H9 (cell line): Measurements from ENCODE around the gene KIRREL3. TPM values are rescaled to one million over a fixed set of nuclear protein-coding genes. Genes with fewer than 3 reads are reported as not detected.

ENCODE experiments used
- DNase-seq: peaks from one replicate; pipeline ENCODE4 v3.0.0-alpha.2; 2017
- H2AFZ ChIP-seq: one replicate; pipeline ENCODE4 v1.6.1; 2013; ENCODE audit warnings: mild to moderate bottlenecking, low read length, control low read depth, moderate library complexity
- H2AK5ac ChIP-seq: 2 replicates; pipeline ENCODE4 v1.6.1; 2013; ENCODE audit warnings: low read length, control low read depth, mixed read lengths; ENCODE audit not compliant: insufficient read length
- H2BK120ac ChIP-seq: one replicate; pipeline ENCODE4 v1.6.1; 2013; ENCODE audit warnings: low read depth, mild to moderate bottlenecking, low read length, control low read depth, inconsistent platforms; ENCODE audit not compliant: poor library complexity, severe bottlenecking
- H2BK12ac ChIP-seq: 2 replicates; pipeline ENCODE4 v1.6.1; 2013; ENCODE audit warnings: low read length, control low read depth, mixed read lengths, low read depth; ENCODE audit not compliant: insufficient read length
- H2BK15ac ChIP-seq: 2 replicates; pipeline ENCODE4 v1.6.1; 2013; ENCODE audit warnings: low read depth, low read length, control low read depth
- H2BK20ac ChIP-seq: one replicate; pipeline ENCODE4 v1.6.1; 2013; ENCODE audit warnings: low read depth, mild to moderate bottlenecking, low read length, control low read depth, inconsistent platforms; ENCODE audit not compliant: poor library complexity, severe bottlenecking
- H2BK5ac ChIP-seq: 2 replicates; pipeline ENCODE4 v1.6.1; 2013; ENCODE audit warnings: low read length, control low read depth, mixed read lengths; ENCODE audit not compliant: insufficient read length
- H3K14ac ChIP-seq: 2 replicates; pipeline ENCODE4 v1.6.1; 2013; ENCODE audit warnings: low read length, control low read depth; ENCODE audit not compliant: insufficient read depth
- H3K18ac ChIP-seq: 2 replicates; pipeline ENCODE4 v1.6.1; 2013; ENCODE audit warnings: low read depth, mild to moderate bottlenecking, mixed read lengths, low read length, control low read depth; ENCODE audit not compliant: insufficient read length
- H3K23ac ChIP-seq: 2 replicates; pipeline ENCODE4 v1.6.1; 2013; ENCODE audit warnings: low read length, control low read depth, mixed read lengths, low read depth; ENCODE audit not compliant: insufficient read length
- H3K23me2 ChIP-seq: 2 replicates; pipeline ENCODE4 v1.6.1; 2013; ENCODE audit warnings: low read depth, mild to moderate bottlenecking, mixed read lengths, low read length, control low read depth; ENCODE audit not compliant: insufficient read length, poor library complexity, severe bottlenecking
- H3K27ac ChIP-seq: 2 replicates; pipeline ENCODE4 v1.5.1; 2013; ENCODE audit warnings: low read length, control low read depth, mixed read lengths, low read depth; ENCODE audit not compliant: insufficient read length
- H3K27me3 ChIP-seq: 2 replicates; pipeline ENCODE4 v1.6.1; 2013; ENCODE audit warnings: low read length, control low read depth, inconsistent platforms; ENCODE audit not compliant: insufficient read depth
- H3K4ac ChIP-seq: 2 replicates; pipeline ENCODE4 v1.6.1; 2013; ENCODE audit warnings: low read depth, mild to moderate bottlenecking, control low read depth, inconsistent platforms, low read length, moderate library complexity
- H3K4me1 ChIP-seq: 2 replicates; pipeline ENCODE4 v1.6.1; 2013; ENCODE audit warnings: low read length, control low read depth, inconsistent platforms; ENCODE audit not compliant: insufficient read depth
- H3K4me2 ChIP-seq: 2 replicates; pipeline ENCODE4 v1.6.1; 2013; ENCODE audit warnings: low read length, control low read depth, mixed read lengths; ENCODE audit not compliant: insufficient read length, insufficient read depth
- H3K56ac ChIP-seq: 2 replicates; pipeline ENCODE4 v1.6.1; 2013; ENCODE audit warnings: low read depth, mild to moderate bottlenecking, mixed read lengths, low read length, control low read depth; ENCODE audit not compliant: insufficient read length
- H3K79me1 ChIP-seq: 2 replicates; pipeline ENCODE4 v1.6.1; 2013; ENCODE audit warnings: low read depth, mild to moderate bottlenecking, moderate library complexity, low read length, control low read depth, inconsistent platforms; ENCODE audit not compliant: insufficient read depth, poor library complexity, severe bottlenecking
- H3K79me2 ChIP-seq: 2 replicates; pipeline ENCODE4 v1.6.1; 2013; ENCODE audit warnings: low read length, control low read depth, inconsistent platforms; ENCODE audit not compliant: insufficient read depth
- H3K9ac ChIP-seq: 2 replicates; pipeline ENCODE4 v1.6.1; 2013; ENCODE audit warnings: low read length, control low read depth, mixed read lengths; ENCODE audit not compliant: insufficient read length; ENCODE audit errors: extremely low read depth
- H3K9me3 ChIP-seq: one replicate; pipeline ENCODE4 v1.6.1; 2013; ENCODE audit warnings: low read depth, low read length, inconsistent platforms; ENCODE audit not compliant: control insufficient read depth
- H3T11ph ChIP-seq: one replicate; pipeline ENCODE4 v1.6.1; 2013; ENCODE audit warnings: mild to moderate bottlenecking, low read length, control low read depth, inconsistent platforms
- H4K20me1 ChIP-seq: one replicate; pipeline ENCODE4 v1.6.1; 2013; ENCODE audit not compliant: control insufficient read depth, insufficient read length, insufficient read depth
- H4K5ac ChIP-seq: 2 replicates; pipeline ENCODE4 v1.6.1; 2013; ENCODE audit warnings: low read depth, mild to moderate bottlenecking, mixed read lengths, low read length, control low read depth; ENCODE audit not compliant: insufficient read length
- H4K8ac ChIP-seq: replicated peaks from 2 replicates; pipeline ENCODE4 v1.6.1; 2013; ENCODE audit warnings: low read length, control low read depth, mixed read lengths, low read depth; ENCODE audit not compliant: insufficient read length
- H4K91ac ChIP-seq: 2 replicates; pipeline ENCODE4 v1.6.1; 2013; ENCODE audit warnings: low read depth, mild to moderate bottlenecking, moderate library complexity, mixed read lengths, low read length, control low read depth; ENCODE audit not compliant: insufficient read length
- H3K27ac Mint-ChIP-seq, 3 experiments: 2 replicates in 2 of 3; 3 replicates in 1 of 3; pipeline ENCODE4 v1.8.0; 2020 to 2021; ENCODE audit warnings: mixed read lengths in 3 of 3, mild to moderate bottlenecking in 1 of 3, moderate library complexity in 1 of 3
- H3K27me3 Mint-ChIP-seq: 2 replicates; pipeline ENCODE4 v1.8.0; 2021; ENCODE audit warnings: low read depth, mild to moderate bottlenecking, moderate library complexity, mixed read lengths
- H3K36me3 Mint-ChIP-seq, 3 experiments: 2 replicates in 2 of 3; 3 replicates in 1 of 3; pipeline ENCODE4 v1.8.0; 2020 to 2021; ENCODE audit warnings: low read depth in 3 of 3, mixed read lengths in 3 of 3; ENCODE audit not compliant: insufficient read depth in 1 of 3
- H3K4me1 Mint-ChIP-seq, 2 experiments: 2 replicates each; pipeline ENCODE4 v1.8.0; 2020; ENCODE audit warnings: mixed read lengths in 2 of 2
- H3K4me3 Mint-ChIP-seq, 2 experiments: 2 replicates in 1 of 2; 3 replicates in 1 of 2; pipeline ENCODE4 v1.8.0; 2020 to 2021; ENCODE audit warnings: mild to moderate bottlenecking in 2 of 2, mixed read lengths in 2 of 2, moderate library complexity in 1 of 2
- H3K9me3 Mint-ChIP-seq, 2 experiments: 2 replicates in 1 of 2; 3 replicates in 1 of 2; pipeline ENCODE4 v1.8.0; 2020; ENCODE audit warnings: mild to moderate bottlenecking in 2 of 2, mixed read lengths in 2 of 2, moderate library complexity in 1 of 2
- total RNA-seq: library from RNA; stranded (reverse); gene quantifications from 2 replicates; pipeline ENCODE4 v1.2.1, GENCODE V29; 2021
- TF ChIP-seq, protein P1 (sequence below): fragments of 200-600 bp; sonication (generic); conservative IDR thresholded peaks from 3 replicates; pipeline ENCODE4 v1.8.0; 2021; ENCODE audit warnings: antibody characterized with exemption, mild to moderate bottlenecking

The KIRREL3 gene
- total RNA-seq, 1 experiment from 2014 or later, result 0.17 TPM

DNA sequence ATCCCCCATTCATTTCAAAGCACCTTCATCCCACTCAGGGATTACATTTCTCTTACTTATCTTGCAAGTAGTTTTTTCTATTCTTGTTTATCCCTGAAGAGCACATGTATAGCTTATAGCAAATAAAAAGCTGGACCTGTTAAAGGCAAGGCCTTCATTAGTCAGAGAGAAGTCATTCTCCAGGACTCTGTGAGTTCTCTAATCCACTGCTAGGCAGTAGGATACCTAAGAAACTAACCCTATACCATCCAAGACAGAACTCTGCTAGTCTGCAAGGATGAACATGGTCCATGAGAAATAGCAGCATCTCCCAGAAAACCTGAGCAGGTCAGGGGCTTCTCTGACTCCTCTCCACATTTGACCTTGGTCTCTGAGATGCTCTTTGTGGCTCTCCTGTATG is 104.5 kb downstream of the KIRREL3 start:
- Histone ChIP-seq H3K9me3 (no peaks in the 10 kb centered on the region), H2BK12ac (no peak overlapping the region), H3T11ph (no peak overlapping the region), H2BK20ac (no peak overlapping the region), H4K20me1 (no peaks in the 10 kb centered on the region), H3K9ac (no peak overlapping the region), H3K18ac (no peak overlapping the region), H2AFZ (no peak overlapping the region), H2BK5ac (no peak overlapping the region), H2BK120ac (no peak overlapping the region), H3K4me1 (peaks cover 11% of the 10 kb centered on the region; the same call in 1 of the 2 replicates), H2AK5ac (no peak overlapping the region), H3K79me1 (no peaks in the 10 kb centered on the region), H3K4me2 (no peak overlapping the region), H3K56ac (no peak overlapping the region), H3K79me2 (no peaks in the 10 kb centered on the region), H2BK15ac (no peak overlapping the region), H4K8ac (no peak overlapping the region), H3K27ac (no peak overlapping the region), H3K27me3 (no peaks in the 10 kb centered on the region), H3K4ac (no peak overlapping the region), H3K23ac (no peak overlapping the region), H4K5ac (no peak overlapping the region), H3K14ac (no peak overlapping the region), H3K23me2 (no peaks in the 10 kb centered on the region), H4K91ac (no peak overlapping the region)
- peaks cover 43 to 48% of the 10 kb centered on the region in 2 experiments for H3K4me1 Mint-ChIP-seq
- no peak for DNase-seq
- no peak overlapping the region for H3K4me3 Mint-ChIP-seq
- H3K27me3 Mint-ChIP-seq, result no peaks in the 10 kb centered on the region; the same call in 1 of the 2 replicates
- TF ChIP-seq, protein P1, sequence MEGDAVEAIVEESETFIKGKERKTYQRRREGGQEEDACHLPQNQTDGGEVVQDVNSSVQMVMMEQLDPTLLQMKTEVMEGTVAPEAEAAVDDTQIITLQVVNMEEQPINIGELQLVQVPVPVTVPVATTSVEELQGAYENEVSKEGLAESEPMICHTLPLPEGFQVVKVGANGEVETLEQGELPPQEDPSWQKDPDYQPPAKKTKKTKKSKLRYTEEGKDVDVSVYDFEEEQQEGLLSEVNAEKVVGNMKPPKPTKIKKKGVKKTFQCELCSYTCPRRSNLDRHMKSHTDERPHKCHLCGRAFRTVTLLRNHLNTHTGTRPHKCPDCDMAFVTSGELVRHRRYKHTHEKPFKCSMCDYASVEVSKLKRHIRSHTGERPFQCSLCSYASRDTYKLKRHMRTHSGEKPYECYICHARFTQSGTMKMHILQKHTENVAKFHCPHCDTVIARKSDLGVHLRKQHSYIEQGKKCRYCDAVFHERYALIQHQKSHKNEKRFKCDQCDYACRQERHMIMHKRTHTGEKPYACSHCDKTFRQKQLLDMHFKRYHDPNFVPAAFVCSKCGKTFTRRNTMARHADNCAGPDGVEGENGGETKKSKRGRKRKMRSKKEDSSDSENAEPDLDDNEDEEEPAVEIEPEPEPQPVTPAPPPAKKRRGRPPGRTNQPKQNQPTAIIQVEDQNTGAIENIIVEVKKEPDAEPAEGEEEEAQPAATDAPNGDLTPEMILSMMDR, result no peak
- peaks cover 0 to 8% (median 0%) of the 10 kb centered on the region in 3 experiments; a peak in 2 of 7 replicates for H3K36me3 Mint-ChIP-seq
- no peak overlapping the region for H3K27ac Mint-ChIP-seq
- peaks cover 0 to 13% of the 10 kb centered on the region in 2 experiments; a peak in 4 of 5 replicates for H3K9me3 Mint-ChIP-seq
